ENCODE results near the gene NPFF.

Gene NPFF

DNA sequence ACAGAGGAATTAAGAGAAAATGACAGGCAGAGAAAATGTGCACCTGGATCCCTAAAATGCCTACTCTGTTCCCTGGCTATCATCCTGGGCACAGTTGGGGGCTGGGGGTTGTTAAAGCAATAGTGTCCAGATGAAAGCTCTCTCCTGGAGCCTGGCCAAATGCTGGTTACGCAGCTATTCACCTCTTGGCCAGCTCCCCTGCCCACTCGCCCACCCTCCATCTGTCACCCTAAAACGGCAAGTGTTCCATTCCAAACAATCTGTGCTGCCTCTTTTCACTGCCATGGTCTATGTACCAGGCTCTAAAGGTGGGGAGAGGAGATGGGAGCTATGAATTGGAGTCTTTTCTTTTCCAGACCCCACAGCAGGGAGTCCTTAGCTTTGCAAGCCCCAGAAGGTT lies 24.7 kb upstream of the NPFF start:
- Mint-ChIP-seq H3K4me3 (no peak overlapping the region), H3K9me3 (no peaks in the 10 kb centered on the region), H3K36me3 (ENCODE audit: insufficient read depth) (peaks cover 46% of the 10 kb centered on the region), H3K27ac (ENCODE audit: low read depth) (no peak overlapping the region), H3K27me3 (no peaks in the 10 kb centered on the region), H3K4me1 (no peaks in the 10 kb centered on the region)
- ATAC-seq (replicated peaks; ENCODE audit: extremely low read depth, poor library complexity, severe bottlenecking) (no peak), DNase-seq (ENCODE audit: low spot score in 2 of 2) (no peak)

DNA sequence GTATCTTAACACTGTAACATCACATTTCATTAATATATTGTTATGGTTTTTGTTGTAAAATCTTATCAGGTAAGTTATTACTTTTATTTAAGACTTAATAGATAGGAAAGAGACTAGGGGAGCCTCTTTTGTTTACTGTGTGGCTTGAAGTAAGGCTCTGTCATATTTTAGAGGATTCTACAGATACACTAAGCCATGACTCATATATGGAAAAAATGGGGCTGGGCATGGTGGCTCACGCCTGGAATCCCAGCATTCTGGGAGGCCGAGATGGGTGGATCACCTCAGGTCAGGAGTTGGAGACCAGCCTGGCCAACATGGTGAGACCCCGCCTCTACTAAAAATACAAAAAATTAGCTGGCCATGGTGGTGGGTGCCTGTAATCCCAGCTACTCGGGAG lies 23.6 kb upstream of the NPFF start:
- H3K4me3 Mint-ChIP-seq = no peak overlapping the region
- H3K27me3 Mint-ChIP-seq = no peaks in the 10 kb centered on the region
- no peaks in the 10 kb centered on the region for H3K4me1 Mint-ChIP-seq
- ATAC-seq (replicated peaks; ENCODE audit: extremely low read depth, poor library complexity, severe bottlenecking) (no peak), DNase-seq (ENCODE audit: low spot score in 2 of 2) (no peak)
- no peaks in the 10 kb centered on the region for H3K9me3 Mint-ChIP-seq
- H3K36me3 Mint-ChIP-seq (ENCODE audit: insufficient read depth) = peaks cover 46% of the 10 kb centered on the region
- no peak overlapping the region for H3K27ac Mint-ChIP-seq (ENCODE audit: low read depth)

DNA sequence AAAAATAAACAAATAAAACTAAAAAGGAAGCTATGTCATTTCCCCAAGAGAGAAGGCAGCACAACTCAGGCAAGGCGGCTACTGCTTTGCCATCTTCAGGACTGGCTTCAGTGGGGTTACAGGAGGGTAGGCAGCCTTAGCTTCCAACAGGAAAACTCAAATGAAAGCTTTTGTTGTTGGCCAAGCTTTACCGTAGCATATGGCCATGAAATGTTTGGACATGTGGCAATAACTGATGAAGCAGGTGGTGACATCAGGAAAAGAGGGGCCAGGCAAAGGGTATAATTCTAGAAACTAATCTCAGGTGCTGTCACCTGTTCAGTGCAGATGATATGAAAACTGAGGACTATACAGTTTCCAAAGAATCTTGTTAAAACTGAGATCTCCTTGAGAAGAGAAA lies 22.8 kb upstream of the NPFF start:
- Mint-ChIP-seq H3K4me1 (no peaks in the 10 kb centered on the region), H3K9me3 (no peaks in the 10 kb centered on the region), H3K27me3 (no peaks in the 10 kb centered on the region), H3K36me3 (ENCODE audit: insufficient read depth) (peaks cover 45% of the 10 kb centered on the region), H3K27ac (ENCODE audit: low read depth) (no peak overlapping the region), H3K4me3 (no peak overlapping the region)
- no peak for DNase-seq (ENCODE audit: low spot score in 2 of 2)
- ATAC-seq (replicated peaks; ENCODE audit: extremely low read depth, poor library complexity, severe bottlenecking) = no peak

DNA sequence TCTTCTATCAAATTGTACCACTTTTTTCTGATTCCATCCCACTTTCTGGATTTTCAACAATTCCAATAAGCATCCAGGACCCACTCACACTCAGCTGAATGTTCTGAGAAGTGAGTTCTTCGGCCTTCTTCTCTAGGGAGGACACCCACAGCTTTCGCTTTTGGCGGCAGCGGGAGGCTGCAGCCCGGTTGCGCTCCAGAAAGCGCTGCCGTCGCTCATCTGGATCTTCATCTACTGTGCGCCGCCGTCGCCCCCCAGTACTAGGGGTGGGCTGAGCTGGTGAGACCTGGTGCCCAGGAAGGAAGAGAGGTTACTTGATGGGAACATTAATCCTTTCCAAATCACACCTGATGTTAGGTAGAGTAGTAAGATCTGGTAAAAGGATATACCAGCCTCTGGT lies 17.2 kb upstream of the NPFF start:
- H3K27me3 Mint-ChIP-seq = no peaks in the 10 kb centered on the region
- no peaks in the 10 kb centered on the region for H3K9me3 Mint-ChIP-seq
- no peak overlapping the region for H3K4me3 Mint-ChIP-seq
- no peak for DNase-seq (ENCODE audit: low spot score in 2 of 2)
- H3K4me1 Mint-ChIP-seq = no peaks in the 10 kb centered on the region
- no peak overlapping the region for H3K27ac Mint-ChIP-seq (ENCODE audit: low read depth)
- H3K36me3 Mint-ChIP-seq (ENCODE audit: insufficient read depth) = peaks cover 44% of the 10 kb centered on the region
- ATAC-seq (replicated peaks; ENCODE audit: extremely low read depth, poor library complexity, severe bottlenecking) = no peak

DNA sequence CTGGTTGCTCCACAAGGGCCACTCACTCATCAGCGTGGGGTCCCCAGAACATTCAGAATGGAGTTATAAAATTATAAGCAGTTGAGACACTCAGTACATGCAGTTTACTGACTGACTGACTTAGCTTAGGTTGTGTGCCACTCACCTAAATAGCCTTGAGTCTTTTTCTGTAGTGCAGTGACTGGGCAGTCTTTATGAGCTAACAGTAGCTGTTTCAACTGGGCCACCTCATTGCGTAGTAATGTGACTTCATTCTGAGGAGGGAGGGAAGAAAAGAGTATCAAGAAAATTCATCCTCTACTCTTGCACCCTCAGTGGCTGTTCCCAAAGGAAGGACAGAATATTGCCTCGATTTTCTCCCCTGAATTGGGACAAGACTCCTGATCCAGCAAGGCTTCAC lies 15.8 kb upstream of the NPFF start:
- no peaks in the 10 kb centered on the region for H3K27me3 Mint-ChIP-seq
- H3K36me3 Mint-ChIP-seq (ENCODE audit: insufficient read depth) = peaks cover 55% of the 10 kb centered on the region
- H3K4me3 Mint-ChIP-seq = no peak overlapping the region
- no peaks in the 10 kb centered on the region for H3K4me1 Mint-ChIP-seq
- no peak overlapping the region for H3K27ac Mint-ChIP-seq (ENCODE audit: low read depth)
- H3K9me3 Mint-ChIP-seq = no peaks in the 10 kb centered on the region
- DNase-seq (ENCODE audit: low spot score in 2 of 2) (no peak), ATAC-seq (replicated peaks; ENCODE audit: extremely low read depth, poor library complexity, severe bottlenecking) (no peak)

DNA sequence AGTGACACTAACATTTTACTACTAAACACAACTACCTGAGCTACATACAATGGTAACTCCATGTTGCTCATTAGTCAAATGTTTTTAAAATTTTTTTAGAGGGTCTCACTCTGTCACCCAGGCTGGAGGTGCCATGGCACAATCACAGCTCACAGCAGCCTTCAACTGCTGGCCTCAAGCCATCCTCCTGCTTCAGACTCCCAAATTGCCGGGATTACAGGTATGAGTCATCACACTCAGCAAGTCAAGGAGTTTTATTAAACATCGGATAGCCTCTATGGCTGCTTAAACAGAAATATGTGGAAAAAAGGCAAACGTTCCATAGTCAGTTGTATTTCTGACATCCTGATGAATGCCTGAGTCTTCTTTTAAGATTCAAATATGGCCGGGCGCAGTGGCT lies 11.1 kb upstream of the NPFF start:
- no peak overlapping the region for H3K27ac Mint-ChIP-seq (ENCODE audit: low read depth)
- H3K4me3 Mint-ChIP-seq = no peak overlapping the region
- H3K4me1 Mint-ChIP-seq = no peaks in the 10 kb centered on the region
- no peaks in the 10 kb centered on the region for H3K27me3 Mint-ChIP-seq
- ATAC-seq (replicated peaks; ENCODE audit: extremely low read depth, poor library complexity, severe bottlenecking) = no peak
- DNase-seq (ENCODE audit: low spot score in 2 of 2) = no peak
- H3K36me3 Mint-ChIP-seq (ENCODE audit: insufficient read depth) = peaks cover 47% of the 10 kb centered on the region
- H3K9me3 Mint-ChIP-seq = no peaks in the 10 kb centered on the region

DNA sequence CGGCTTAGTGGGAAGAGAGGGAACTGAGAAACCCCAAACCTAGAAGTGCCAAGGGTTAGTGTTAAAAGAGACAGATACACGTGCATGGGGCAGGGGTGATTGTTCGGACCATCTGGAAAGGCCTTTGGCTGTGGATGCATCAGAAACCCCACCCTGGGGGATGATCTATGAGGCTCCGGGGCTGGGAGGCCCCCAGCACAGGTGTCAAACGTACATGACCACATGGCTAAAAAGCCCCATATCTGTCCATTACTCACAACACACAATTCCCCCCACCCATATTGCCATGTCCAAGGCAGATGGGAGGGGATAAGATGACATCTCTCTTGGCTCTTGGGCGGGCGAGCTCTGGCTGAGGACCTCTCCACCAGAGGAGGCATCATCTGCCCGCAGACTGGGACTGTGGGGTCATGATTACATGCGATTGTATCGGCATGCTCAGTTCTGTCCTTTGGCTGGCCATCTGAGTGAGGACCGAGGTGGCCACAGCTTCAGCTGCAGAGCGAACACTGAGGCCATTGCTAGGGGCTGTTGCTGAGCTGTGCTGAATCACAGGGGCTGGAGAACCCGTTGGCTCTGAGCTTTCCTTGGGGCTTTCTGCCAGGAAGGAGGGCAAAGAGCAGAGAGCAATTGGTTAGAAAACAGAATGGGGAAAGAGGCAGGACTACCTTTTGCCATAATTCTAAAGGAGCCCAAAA lies 9.6 kb upstream of the NPFF start:
- H3K4me1 Mint-ChIP-seq = no peaks in the 10 kb centered on the region
- H3K9me3 Mint-ChIP-seq = no peaks in the 10 kb centered on the region
- H3K27me3 Mint-ChIP-seq = no peaks in the 10 kb centered on the region
- no peak overlapping the region for H3K27ac Mint-ChIP-seq (ENCODE audit: low read depth)
- DNase-seq (ENCODE audit: low spot score in 2 of 2) (no peak), ATAC-seq (replicated peaks; ENCODE audit: extremely low read depth, poor library complexity, severe bottlenecking) (no peak)
- peaks cover 41% of the 10 kb centered on the region for H3K36me3 Mint-ChIP-seq (ENCODE audit: insufficient read depth)
- H3K4me3 Mint-ChIP-seq = no peak overlapping the region

DNA sequence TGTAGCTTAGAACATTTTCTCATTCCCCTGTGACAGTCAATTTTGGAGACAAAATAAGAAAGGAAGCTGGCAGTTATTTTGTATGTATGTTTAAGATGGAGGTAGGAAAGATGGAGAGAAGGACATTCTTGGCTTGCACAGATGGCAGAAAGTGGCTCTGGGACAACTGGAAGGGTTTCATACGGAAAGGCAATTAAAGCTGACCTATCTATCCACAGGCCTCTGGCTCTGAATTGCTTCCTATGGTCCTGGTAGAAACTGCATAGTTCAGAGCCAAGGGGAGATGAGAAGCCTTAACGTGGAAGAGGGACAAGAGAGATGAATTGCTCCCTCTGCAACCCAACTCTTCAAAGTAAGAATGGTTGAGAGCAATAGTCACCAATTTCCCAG lies 8.0 kb upstream of the NPFF start:
- Mint-ChIP-seq H3K4me1 (no peaks in the 10 kb centered on the region), H3K36me3 (ENCODE audit: insufficient read depth) (peaks cover 41% of the 10 kb centered on the region), H3K9me3 (no peaks in the 10 kb centered on the region), H3K4me3 (no peak overlapping the region), H3K27ac (ENCODE audit: low read depth) (no peak overlapping the region), H3K27me3 (no peaks in the 10 kb centered on the region)
- ATAC-seq (replicated peaks; ENCODE audit: extremely low read depth, poor library complexity, severe bottlenecking) = no peak
- no peak for DNase-seq (ENCODE audit: low spot score in 2 of 2)

DNA sequence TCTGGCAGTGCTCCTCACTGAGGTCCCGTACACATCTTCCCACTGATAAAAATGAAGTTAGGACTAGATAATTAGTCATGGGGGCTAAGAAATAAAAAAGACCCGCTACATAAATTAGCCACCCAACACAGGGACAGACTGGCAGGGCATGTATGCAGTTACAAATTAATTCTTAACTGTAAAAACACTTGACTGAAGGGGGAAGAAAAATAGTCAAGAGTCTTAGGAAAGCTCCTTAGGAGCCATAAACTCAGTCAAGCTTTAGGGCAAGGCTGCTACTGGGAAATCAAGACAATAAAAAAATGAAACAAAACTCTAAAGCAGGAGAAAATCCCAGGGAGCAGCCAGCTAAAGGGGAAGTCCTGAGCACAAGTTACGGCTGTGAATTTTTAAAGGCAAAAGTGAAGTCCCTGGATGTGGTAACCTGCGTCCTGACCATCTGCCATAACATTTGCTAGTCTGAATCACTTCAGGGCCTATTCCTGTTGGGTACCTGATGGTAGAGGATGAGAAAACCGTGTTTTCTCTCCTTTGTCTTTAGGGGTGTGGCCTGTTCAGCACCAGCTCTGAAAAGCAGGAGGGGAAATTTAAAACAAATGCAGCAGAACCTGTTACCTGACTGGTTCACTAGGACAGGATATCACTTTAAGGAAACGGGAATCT lies 7.5 kb upstream of the NPFF start:
- no peaks in the 10 kb centered on the region for H3K4me1 Mint-ChIP-seq
- peaks cover 39% of the 10 kb centered on the region for H3K36me3 Mint-ChIP-seq (ENCODE audit: insufficient read depth)
- no peak overlapping the region for H3K4me3 Mint-ChIP-seq
- no peaks in the 10 kb centered on the region for H3K9me3 Mint-ChIP-seq
- no peak overlapping the region for H3K27ac Mint-ChIP-seq (ENCODE audit: low read depth)
- DNase-seq (ENCODE audit: low spot score in 2 of 2) = no peak
- no peaks in the 10 kb centered on the region for H3K27me3 Mint-ChIP-seq
- ATAC-seq (replicated peaks; ENCODE audit: extremely low read depth, poor library complexity, severe bottlenecking) = no peak

DNA sequence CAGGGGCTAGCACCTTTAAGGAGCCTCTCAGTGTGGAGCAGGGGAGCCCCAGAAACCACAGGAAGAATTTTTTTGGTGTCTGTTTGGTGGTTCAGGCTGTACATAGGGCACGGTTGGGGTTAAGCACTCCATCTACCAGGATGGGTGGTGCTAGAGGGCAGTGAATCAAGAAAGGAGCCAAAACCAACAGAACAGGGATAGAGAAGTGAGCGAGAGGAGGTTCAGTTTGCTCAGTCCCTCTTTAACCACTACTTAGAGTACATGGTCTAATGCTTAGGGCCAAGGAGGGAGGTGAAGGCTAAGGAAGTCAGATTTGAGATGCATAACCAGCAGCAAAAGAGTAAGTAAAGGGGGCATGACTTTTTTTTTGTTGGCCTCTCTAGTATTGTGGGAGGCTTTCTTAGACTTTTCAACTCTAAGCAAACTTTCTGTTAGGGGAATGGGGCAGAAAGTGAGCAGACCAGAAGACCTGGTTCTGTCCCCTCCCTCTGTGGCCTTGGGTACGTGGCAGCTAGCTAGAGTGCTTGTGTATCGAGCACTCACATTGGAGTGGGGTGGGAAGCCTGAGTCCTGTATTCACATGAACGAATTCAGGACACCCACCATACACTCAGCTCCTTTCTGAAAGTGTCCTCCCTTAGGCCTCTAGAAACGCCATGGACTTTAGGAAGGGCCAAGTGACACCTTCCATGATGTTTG lies 6.6 kb upstream of the NPFF start:
- no peaks in the 10 kb centered on the region for H3K9me3 Mint-ChIP-seq

DNA sequence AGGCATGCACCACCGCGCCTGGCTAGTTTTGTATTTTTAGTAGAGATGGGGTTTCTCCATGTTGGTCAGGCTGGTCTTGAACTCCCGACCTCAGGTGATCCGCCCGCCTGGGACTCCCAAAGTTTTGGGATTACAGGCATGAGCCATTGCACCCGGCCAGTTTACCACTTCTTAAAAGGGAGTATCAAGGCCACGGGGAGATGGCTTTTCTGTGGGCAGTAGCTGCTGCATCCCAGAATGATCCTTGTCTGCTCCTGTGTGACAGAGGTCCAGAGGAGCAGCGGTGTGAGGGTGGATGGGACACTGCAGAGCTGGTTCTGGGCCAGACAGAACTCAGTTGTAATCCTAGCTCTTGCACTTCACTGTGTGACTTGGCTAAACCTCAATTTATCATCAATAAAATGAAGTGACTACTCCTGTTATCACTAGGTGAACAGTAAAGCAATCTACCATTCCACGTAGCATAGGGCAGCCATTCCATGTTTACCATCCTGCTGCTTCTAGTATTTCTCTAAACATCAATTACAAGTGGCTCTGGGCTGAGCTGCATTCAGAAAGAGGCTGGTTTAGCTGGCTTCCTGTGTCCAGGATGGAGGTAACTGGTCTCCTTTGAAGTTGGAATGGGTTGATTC lies 3.0 kb upstream of the NPFF start:
- Mint-ChIP-seq H3K36me3 (ENCODE audit: insufficient read depth) (peaks cover 29% of the 10 kb centered on the region), H3K27ac (ENCODE audit: low read depth) (no peak overlapping the region), H3K4me3 (no peak overlapping the region), H3K9me3 (no peaks in the 10 kb centered on the region), H3K27me3 (no peaks in the 10 kb centered on the region), H3K4me1 (peaks cover 10% of the 10 kb centered on the region)
- DNase-seq (ENCODE audit: low spot score in 2 of 2) (no peak), ATAC-seq (replicated peaks; ENCODE audit: extremely low read depth, poor library complexity, severe bottlenecking) (no peak)

More for the DNA sequence above, 6.6 kb upstream of the NPFF start:
- H3K36me3 Mint-ChIP-seq (ENCODE audit: insufficient read depth) = peaks cover 33% of the 10 kb centered on the region
- no peaks in the 10 kb centered on the region for H3K27me3 Mint-ChIP-seq
- ATAC-seq (replicated peaks; ENCODE audit: extremely low read depth, poor library complexity, severe bottlenecking) = no peak
- no peak for DNase-seq (ENCODE audit: low spot score in 2 of 2)
- no peak overlapping the region for H3K27ac Mint-ChIP-seq (ENCODE audit: low read depth)
- H3K4me3 Mint-ChIP-seq = no peak overlapping the region
- H3K4me1 Mint-ChIP-seq = no peaks in the 10 kb centered on the region

DNA sequence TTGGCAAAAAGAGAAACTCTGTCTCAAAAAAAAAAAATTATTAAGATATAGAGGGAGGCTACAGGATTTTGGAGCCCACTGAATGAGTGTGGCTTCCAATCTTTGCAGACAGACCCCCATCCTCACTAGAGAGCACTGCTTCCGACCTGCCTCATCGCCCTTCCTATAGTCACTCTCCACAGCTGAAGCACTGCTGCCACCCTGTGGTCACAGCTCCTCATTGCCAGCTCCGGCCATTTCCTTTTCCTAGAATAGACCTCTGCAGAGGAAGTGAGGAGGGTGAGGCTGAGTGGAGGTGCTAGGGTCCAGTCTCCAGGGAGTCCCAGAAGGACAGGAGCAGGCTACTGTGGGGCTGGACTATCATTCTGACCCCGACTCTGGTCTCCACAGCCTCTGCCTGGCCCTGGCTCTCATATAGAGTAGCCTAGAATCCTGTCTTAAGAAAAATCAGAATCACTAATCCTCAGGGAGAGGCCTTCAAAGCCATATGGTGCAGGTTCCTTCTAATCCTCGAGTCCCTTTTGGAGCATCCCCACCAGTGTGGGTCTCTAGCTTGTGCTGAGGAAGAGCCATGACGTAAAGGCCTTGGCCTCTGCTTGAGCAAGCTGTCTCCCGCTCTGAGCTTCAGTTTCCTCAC lies 1.4 kb upstream of the NPFF start:
- peaks cover 18% of the 10 kb centered on the region for H3K4me1 Mint-ChIP-seq
- peak overlapping the region; percentile 10 for H3K4me3 Mint-ChIP-seq
- no peaks in the 10 kb centered on the region for H3K27me3 Mint-ChIP-seq
- H3K27ac Mint-ChIP-seq (ENCODE audit: low read depth) = peak overlapping the region; percentile 22
- ATAC-seq (replicated peaks; ENCODE audit: extremely low read depth, poor library complexity, severe bottlenecking) (peak; percentile 85), DNase-seq (ENCODE audit: low spot score in 2 of 2) (peak; percentile 73 to 81)
- peaks cover 22% of the 10 kb centered on the region for H3K36me3 Mint-ChIP-seq (ENCODE audit: insufficient read depth)
- H3K9me3 Mint-ChIP-seq = no peaks in the 10 kb centered on the region
